Measurements from ENCODE around the gene ZNF827.

GRCh38 chr4:145843639-145844038 is 95.0 kb downstream of the ZNF827 start:
- TF ChIP-seq, protein P1, sequence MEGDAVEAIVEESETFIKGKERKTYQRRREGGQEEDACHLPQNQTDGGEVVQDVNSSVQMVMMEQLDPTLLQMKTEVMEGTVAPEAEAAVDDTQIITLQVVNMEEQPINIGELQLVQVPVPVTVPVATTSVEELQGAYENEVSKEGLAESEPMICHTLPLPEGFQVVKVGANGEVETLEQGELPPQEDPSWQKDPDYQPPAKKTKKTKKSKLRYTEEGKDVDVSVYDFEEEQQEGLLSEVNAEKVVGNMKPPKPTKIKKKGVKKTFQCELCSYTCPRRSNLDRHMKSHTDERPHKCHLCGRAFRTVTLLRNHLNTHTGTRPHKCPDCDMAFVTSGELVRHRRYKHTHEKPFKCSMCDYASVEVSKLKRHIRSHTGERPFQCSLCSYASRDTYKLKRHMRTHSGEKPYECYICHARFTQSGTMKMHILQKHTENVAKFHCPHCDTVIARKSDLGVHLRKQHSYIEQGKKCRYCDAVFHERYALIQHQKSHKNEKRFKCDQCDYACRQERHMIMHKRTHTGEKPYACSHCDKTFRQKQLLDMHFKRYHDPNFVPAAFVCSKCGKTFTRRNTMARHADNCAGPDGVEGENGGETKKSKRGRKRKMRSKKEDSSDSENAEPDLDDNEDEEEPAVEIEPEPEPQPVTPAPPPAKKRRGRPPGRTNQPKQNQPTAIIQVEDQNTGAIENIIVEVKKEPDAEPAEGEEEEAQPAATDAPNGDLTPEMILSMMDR (IDR thresholded peaks at IDR 0.05 in 8 of 11, conservative IDR thresholded peaks at IDR 0.05 in 3 of 11) = no peak
- TF ChIP-seq POLR2AphosphoS5 (IDR thresholded peaks at IDR 0.05) = no peak

Measured in spleen (tissue), 7 donors.